HepG2 (cell line): ENCODE measurements around the gene TNFAIP8L2. TPM values are rescaled to one million over a fixed set of nuclear protein-coding genes. Genes with fewer than 3 reads are reported as not detected.

Experiments used
- ARID3A ChIP-seq: IDR thresholded peaks from 2 replicates; pipeline ENCODE4 v1.6.1; 2012; ENCODE audit warnings: low read depth, low read length, improper control_type of control experiment
- BATF2 ChIP-seq: sonication (generic); formaldehyde crosslinking; IDR thresholded peaks from 2 replicates; pipeline ENCODE4 v1.8.0; 2022; ENCODE audit warnings: mild to moderate bottlenecking, missing genetic modification reagents, moderate library complexity
- E2F1 ChIP-seq: sonication (generic); formaldehyde crosslinking; IDR thresholded peaks from 2 replicates; pipeline ENCODE4 v1.5.0; 2020; ENCODE audit warnings: missing genetic modification reagents
- ESRRA ChIP-seq: sonication (generic); formaldehyde crosslinking; IDR thresholded peaks from 2 replicates; pipeline ENCODE4 v1.5.1; 2020; ENCODE audit warnings: mild to moderate bottlenecking, low read depth, missing genetic modification reagents
- FOXA1 ChIP-seq, 2 experiments: fragments of 450-650 bp in 1 of 2; sonication (generic) in 1 of 2; formaldehyde crosslinking in 1 of 2; IDR thresholded peaks; 2 replicates each; pipeline versions ENCODE4 v1.4.0 to v1.6.1; 2016 to 2020; ENCODE audit warnings: missing genetic modification reagents in 1 of 2
- FOXJ3 ChIP-seq: sonication (generic); formaldehyde crosslinking; IDR thresholded peaks from 2 replicates; pipeline ENCODE4 v1.4.0; 2020; ENCODE audit warnings: missing genetic modification reagents, mild to moderate bottlenecking, borderline replicate concordance
- HNF4A ChIP-seq: sonication (generic); formaldehyde crosslinking; IDR thresholded peaks from 2 replicates; pipeline ENCODE4 v1.4.0; 2020; ENCODE audit warnings: missing genetic modification reagents
- IRF1 ChIP-seq: sonication (generic); formaldehyde crosslinking; IDR thresholded peaks from 2 replicates; pipeline ENCODE4 v1.4.0; 2020; ENCODE audit warnings: low read depth, mild to moderate bottlenecking, missing genetic modification reagents
- SRF ChIP-seq: IDR thresholded peaks from 2 replicates; pipeline ENCODE4 v1.6.1; 2011; ENCODE audit warnings: mild to moderate bottlenecking, low read depth, low read length, moderate library complexity
- TBL1XR1 ChIP-seq: fragments of 150-350 bp; IDR thresholded peaks from 2 replicates; pipeline ENCODE4 v1.6.1; 2014; ENCODE audit warnings: borderline replicate concordance, low read length; ENCODE audit not compliant: partially characterized antibody
- TEAD2 ChIP-seq: sonication (generic); formaldehyde crosslinking; IDR thresholded peaks from 2 replicates; pipeline ENCODE4 v1.9.0; 2021; ENCODE audit warnings: missing genetic modification reagents
- THAP9 ChIP-seq: sonication (generic); formaldehyde crosslinking; IDR thresholded peaks from 2 replicates; pipeline ENCODE4; 2020; ENCODE audit warnings: missing genetic modification reagents, mild to moderate bottlenecking, borderline replicate concordance
- TSC22D2 ChIP-seq: sonication (generic); formaldehyde crosslinking; IDR thresholded peaks from 2 replicates; pipeline ENCODE4 v1.5.1; 2020; ENCODE audit warnings: missing genetic modification reagents, mild to moderate bottlenecking, borderline replicate concordance
- ZBTB14 ChIP-seq: sonication (generic); formaldehyde crosslinking; IDR thresholded peaks from 2 replicates; pipeline ENCODE4 v1.4.0; 2020; ENCODE audit warnings: missing genetic modification reagents
- ZNF577 ChIP-seq: sonication (generic); formaldehyde crosslinking; IDR thresholded peaks from 2 replicates; pipeline ENCODE4 v1.4.0; 2020; ENCODE audit warnings: mild to moderate bottlenecking, low read depth, missing genetic modification reagents, borderline replicate concordance
- ZNF83 ChIP-seq: sonication (generic); formaldehyde crosslinking; IDR thresholded peaks from 2 replicates; pipeline ENCODE4 v1.4.0; 2020; ENCODE audit warnings: missing genetic modification reagents, mild to moderate bottlenecking, borderline replicate concordance
- ZXDC ChIP-seq: sonication (generic); formaldehyde crosslinking; IDR thresholded peaks from 2 replicates; pipeline ENCODE4 v1.5.0; 2020; ENCODE audit warnings: mild to moderate bottlenecking, missing genetic modification reagents
- polyA plus RNA-seq, 8 experiments: library from polyadenylated mRNA; depleted of rRNA in 3 of 8; stranded (reverse) in 7 of 8; unstranded in 1 of 8; fragments of >200 nt; fragmentation: Illumina TruSeq in 4 of 8; extraction: Trizol in 4 of 8; gene quantifications; 2 replicates each; pipeline versions ENCODE4 v1.2.1 to v1.2.3, GENCODE V29; 2011 to 2016; ENCODE audit warnings: low read depth in 4 of 8, missing spikeins in 1 of 8, mixed read lengths in 1 of 8; ENCODE audit not compliant: insufficient read depth in 1 of 8
- total RNA-seq, 5 experiments: library from RNA; depleted of rRNA; stranded (reverse); fragments of >200 nt; fragmentation: Illumina TruSeq; extraction: Trizol; gene quantifications; 2 replicates each; pipeline ENCODE4 v1.2.3, GENCODE V29; 2016; ENCODE audit warnings: low read depth in 1 of 5

The TNFAIP8L2 gene
- total and polyA plus RNA-seq, 2 of the 13 experiments (the other 11 are each of a cell fraction or from before 2014, with no cell fraction given): not detected

- TF ChIP-seq ZXDC (CRISPR knock-in tag) (no peak), BATF2 (CRISPR knock-in tag) (no peak), TBL1XR1 (no peak), ZNF577 (CRISPR knock-in tag) (no peak), E2F1 (CRISPR knock-in tag) (no peak), FOXA1 (IDR thresholded peaks at IDR 0.05) (no peak), FOXA1 (CRISPR knock-in tag; IDR thresholded peaks at IDR 0.05) (0 out of 2 replicates have a peak, but pooled peaks have one; percentile 7), ZNF83 (CRISPR knock-in tag) (no peak), FOXJ3 (CRISPR knock-in tag) (no peak), HNF4A (CRISPR knock-in tag) (peak; percentile 55), TSC22D2 (CRISPR knock-in tag) (no peak), TEAD2 (CRISPR knock-in tag) (no peak), ZBTB14 (CRISPR knock-in tag) (no peak), ESRRA (peak; percentile 74), THAP9 (CRISPR knock-in tag) (no peak), SRF (no peak), IRF1 (CRISPR knock-in tag) (no peak), ARID3A (no peak)
Measured at GRCh38 chr1:151124763-151125403, 31.6 kb upstream of the TNFAIP8L2 start (continued).
